ENCODE results near the gene ITGB4. TPM values are rescaled to one million over a fixed set of nuclear protein-coding genes. Genes with fewer than 3 reads are reported as not detected.

The ITGB4 gene
- total RNA-seq, 6 donors from 2014 or later = 16.8 to 75.2 (median 41.2) TPM

DNA sequence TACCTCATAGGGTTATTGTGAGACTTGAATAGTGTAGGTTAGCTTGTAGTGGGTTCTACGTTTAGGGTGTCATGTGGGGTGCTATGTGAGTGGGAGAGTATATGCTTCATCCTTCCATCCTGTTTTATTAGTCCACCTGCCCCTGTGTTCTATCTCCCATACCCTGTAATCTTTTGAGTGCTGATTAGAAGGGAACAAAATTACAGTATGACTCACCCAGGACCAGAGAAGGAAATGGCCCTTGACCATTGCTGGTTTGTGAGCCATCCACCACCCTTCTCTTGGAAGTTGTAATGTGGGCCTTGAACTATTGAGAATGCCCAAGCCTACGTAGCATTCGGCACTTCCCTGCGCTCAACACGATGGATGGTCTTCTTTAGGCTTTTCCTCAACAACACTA is 37.0 kb upstream of the ITGB4 start:
- peaks cover 39 to 75% (median 66%) of the 10 kb centered on the region in 4 donors for H3K4me1 ChIP-seq

GRCh38 chr17:75684924-75685323 is 36.3 kb upstream of the ITGB4 start:
- peaks cover 42 to 75% (median 67%) of the 10 kb centered on the region in 4 donors for H3K4me1 ChIP-seq
- no peak overlapping the region for H3K4me3 ChIP-seq
- no peak for DNase-seq
- H3K9me3 ChIP-seq = no peaks in the 10 kb centered on the region
- 73 to 82% methylated on average over 7 of the region's 7 CpGs for WGBS, 2 donors
- ATAC-seq (ENCODE audit: low FRiP score in 2 of 2) = peak; percentile 62 to 76
- H3K36me3 ChIP-seq = peaks cover 0 to 10% (median 4%) of the 10 kb centered on the region in 4 donors
- H3K27ac ChIP-seq = peak overlapping the region in 3 of 4 donors; percentile 9 to 80 (median 70)
- TF ChIP-seq, protein P1, sequence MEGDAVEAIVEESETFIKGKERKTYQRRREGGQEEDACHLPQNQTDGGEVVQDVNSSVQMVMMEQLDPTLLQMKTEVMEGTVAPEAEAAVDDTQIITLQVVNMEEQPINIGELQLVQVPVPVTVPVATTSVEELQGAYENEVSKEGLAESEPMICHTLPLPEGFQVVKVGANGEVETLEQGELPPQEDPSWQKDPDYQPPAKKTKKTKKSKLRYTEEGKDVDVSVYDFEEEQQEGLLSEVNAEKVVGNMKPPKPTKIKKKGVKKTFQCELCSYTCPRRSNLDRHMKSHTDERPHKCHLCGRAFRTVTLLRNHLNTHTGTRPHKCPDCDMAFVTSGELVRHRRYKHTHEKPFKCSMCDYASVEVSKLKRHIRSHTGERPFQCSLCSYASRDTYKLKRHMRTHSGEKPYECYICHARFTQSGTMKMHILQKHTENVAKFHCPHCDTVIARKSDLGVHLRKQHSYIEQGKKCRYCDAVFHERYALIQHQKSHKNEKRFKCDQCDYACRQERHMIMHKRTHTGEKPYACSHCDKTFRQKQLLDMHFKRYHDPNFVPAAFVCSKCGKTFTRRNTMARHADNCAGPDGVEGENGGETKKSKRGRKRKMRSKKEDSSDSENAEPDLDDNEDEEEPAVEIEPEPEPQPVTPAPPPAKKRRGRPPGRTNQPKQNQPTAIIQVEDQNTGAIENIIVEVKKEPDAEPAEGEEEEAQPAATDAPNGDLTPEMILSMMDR (IDR thresholded peaks at IDR 0.05) = no peak
- no peak for TF ChIP-seq POLR2AphosphoS5 (IDR thresholded peaks at IDR 0.05)
- TF ChIP-seq EP300 (IDR thresholded peaks at IDR 0.05) = no peak
- TF ChIP-seq POLR2A (IDR thresholded peaks at IDR 0.05) = no peak
- H3K27me3 ChIP-seq = no peaks in the 10 kb centered on the region

More for the DNA sequence above, 37.0 kb upstream of the ITGB4 start:
- no peak for TF ChIP-seq POLR2A (IDR thresholded peaks at IDR 0.05)
- TF ChIP-seq, protein P1 (IDR thresholded peaks at IDR 0.05) = no peak
- TF ChIP-seq EP300 (IDR thresholded peaks at IDR 0.05) = no peak
- no peak for TF ChIP-seq POLR2AphosphoS5 (IDR thresholded peaks at IDR 0.05)
- peaks cover 0 to 12% (median 5%) of the 10 kb centered on the region in 4 donors for H3K36me3 ChIP-seq
- ATAC-seq (ENCODE audit: low FRiP score in 2 of 2) (no peak), DNase-seq (no peak)
- H3K27me3 ChIP-seq = no peaks in the 10 kb centered on the region
- H3K27ac ChIP-seq = peak overlapping the region in 2 of 4 donors; percentile 9 to 80
- no peaks in the 10 kb centered on the region for H3K9me3 ChIP-seq
- H3K4me3 ChIP-seq = no peak overlapping the region
- 88 to 93% methylated on average over 5 of the region's 5 CpGs for WGBS, 2 donors

- Histone ChIP-seq H3K27me3 (no peaks in the 10 kb centered on the region), H3K27ac (peak overlapping the region; percentile 9 to 80 (median 46)), H3K4me3 (no peak overlapping the region), H3K4me1 (peaks cover 42 to 72% (median 64%) of the 10 kb centered on the region in 4 donors), H3K9me3 (no peaks in the 10 kb centered on the region), H3K36me3 (peaks cover 0 to 10% (median 4%) of the 10 kb centered on the region in 4 donors)
- DNase-seq (no peak), ATAC-seq (ENCODE audit: low FRiP score in 2 of 2) (no peak)
- TF ChIP-seq POLR2AphosphoS5 (IDR thresholded peaks at IDR 0.05) (no peak), EP300 (IDR thresholded peaks at IDR 0.05) (no peak), POLR2A (IDR thresholded peaks at IDR 0.05) (no peak)
- TF ChIP-seq, protein P1 (IDR thresholded peaks at IDR 0.05) = no peak
- 65 to 80% methylated on average over 3 of the region's 3 CpGs for WGBS, 2 donors
These were observed 35.8 kb upstream of the ITGB4 start for GRCh38 chr17:75685499-75685898.

- ATAC-seq (ENCODE audit: low FRiP score in 2 of 2) = no peak
- Histone ChIP-seq H3K9me3 (no peaks in the 10 kb centered on the region), H3K27ac (peak overlapping the region; percentile 70 to 80 (median 74)), H3K4me1 (peaks cover 51 to 74% (median 72%) of the 10 kb centered on the region in 4 donors), H3K27me3 (no peaks in the 10 kb centered on the region), H3K36me3 (peaks cover 0 to 30% (median 8%) of the 10 kb centered on the region in 4 donors), H3K4me3 (no peak overlapping the region)
- no peak for TF ChIP-seq POLR2A (IDR thresholded peaks at IDR 0.05)
- TF ChIP-seq, protein P1 (IDR thresholded peaks at IDR 0.05) = no peak
- DNase-seq = no peak
- WGBS, 2 donors = 40 to 58% methylated on average over 11 of the region's 11 CpGs
These were observed 32.9 kb upstream of the ITGB4 start for GRCh38 chr17:75688209-75688825.

- peak overlapping the region; percentile 70 to 80 (median 74) for H3K27ac ChIP-seq
- 66 to 77% methylated on average over 6 of the region's 6 CpGs for WGBS, 2 donors
These were observed 31.8 kb upstream of the ITGB4 start for GRCh38 chr17:75689441-75689873.

More at GRCh38 chr17:75689441-75689873, 31.8 kb upstream of the ITGB4 start:
- DNase-seq (no peak), ATAC-seq (ENCODE audit: low FRiP score in 2 of 2) (no peak)
- no peaks in the 10 kb centered on the region for H3K27me3 ChIP-seq
- peaks cover 3 to 41% (median 15%) of the 10 kb centered on the region in 4 donors for H3K36me3 ChIP-seq
- TF ChIP-seq, protein P1 (IDR thresholded peaks at IDR 0.05) = no peak
- TF ChIP-seq EP300 (IDR thresholded peaks at IDR 0.05) = no peak
- TF ChIP-seq POLR2A (IDR thresholded peaks at IDR 0.05) = no peak
- TF ChIP-seq POLR2AphosphoS5 (IDR thresholded peaks at IDR 0.05) = no peak
- H3K9me3 ChIP-seq = no peaks in the 10 kb centered on the region
- peaks cover 59 to 69% (median 66%) of the 10 kb centered on the region in 4 donors for H3K4me1 ChIP-seq
- H3K4me3 ChIP-seq = no peak overlapping the region

All from upper lobe of left lung (tissue), 6 donors.